Spleen (tissue), 7 donors: ENCODE measurements around the gene TTC24.

Experiments used
- CTCF ChIP-seq, 11 experiments: fragments of 200-600 bp in 7 of 11; fragments of 450-650 bp in 4 of 11; sonication (generic) in 4 of 11; IDR thresholded peaks in 8 of 11; conservative IDR thresholded peaks in 3 of 11; 1 replicate in 7 of 11; 2 replicates in 4 of 11; pipeline versions ENCODE4 v1.4.0 to v1.8.0; 2016 to 2021; ENCODE audit warnings: antibody characterized with exemption in 11 of 11, inconsistent platforms in 4 of 11, mild to moderate bottlenecking in 1 of 11
- POLR2AphosphoS5 ChIP-seq, 3 donors: sonication (generic); formaldehyde crosslinking; IDR thresholded peaks; one replicate each; pipeline ENCODE4 v1.5.1; 2017; ENCODE audit warnings: antibody characterized with exemption in 3 of 3
- donor health status: DM: no; HTN: no; CAD: no; lungs with moderate emphysema.
- donor health status: DM: no; HTN: no; CAD: no.
- donor health status: DM: no; HTN: no; CAD: no.

DNA sequence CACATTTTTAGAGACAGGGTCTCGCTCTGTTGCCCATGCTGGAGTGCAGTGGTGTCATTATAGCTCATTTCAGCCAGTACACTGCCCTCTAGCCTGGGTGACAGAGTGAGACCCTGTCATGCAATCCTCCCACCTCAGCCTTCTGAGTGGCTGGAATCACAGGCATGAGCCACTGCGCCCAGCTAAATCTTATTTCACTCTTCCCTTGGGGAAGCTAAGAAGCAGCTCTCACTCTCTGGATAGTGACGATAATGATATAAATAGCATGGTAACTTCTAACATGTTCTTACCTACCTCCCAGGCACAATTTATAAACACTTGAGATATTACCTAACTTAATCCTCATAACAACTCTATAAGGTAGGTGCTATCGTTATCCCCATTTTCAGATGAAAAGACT is 32.1 kb upstream of the TTC24 start:
- TF ChIP-seq CTCF (IDR thresholded peaks at IDR 0.05 in 8 of 11, conservative IDR thresholded peaks at IDR 0.05 in 3 of 11): no peak
- no peak for TF ChIP-seq POLR2AphosphoS5 (IDR thresholded peaks at IDR 0.05)
